A549 (cell line): ENCODE measurements around the gene TGM4.

ENCODE experiments used
- CTCF ChIP-seq: fragments of >200 bp; sonication (Bioruptor Twin); formaldehyde crosslinking; IDR thresholded peaks from 3 replicates; pipeline ENCODE4 v1.5.1; 2016
- EP300 ChIP-seq, 2 experiments: fragments of >200 bp; sonication (Bioruptor Twin); formaldehyde crosslinking; IDR thresholded peaks; 2 replicates in 1 of 2; 3 replicates in 1 of 2; pipeline ENCODE4 v1.6.1; 2016 to 2017
- NFE2L2 ChIP-seq: fragments of 150-350 bp; conservative IDR thresholded peaks from 2 replicates; pipeline ENCODE4 v1.6.1; 2014; ENCODE audit warnings: low read length
- POLR2A ChIP-seq: IDR thresholded peaks from 2 replicates; pipeline ENCODE4 v1.6.1; 2012; ENCODE audit warnings: mild to moderate bottlenecking, low read length
- ZFP36 ChIP-seq: fragments of 450-650 bp; IDR thresholded peaks from 2 replicates; pipeline ENCODE4 v1.6.1; 2014; ENCODE audit warnings: borderline replicate concordance; ENCODE audit not compliant: partially characterized antibody
- ZNF302 ChIP-seq: fragments of 250-450 bp; sonication (Bioruptor Pico); IDR thresholded peaks from 2 replicates; pipeline ENCODE4 v1.9.0; 2021; ENCODE audit warnings: inconsistent platforms, mild to moderate bottlenecking, moderate library complexity

GRCh38 chr3:44958386-44958785 is 84.0 kb downstream of the TGM4 start:
- no peak for TF ChIP-seq CTCF
- no peak for TF ChIP-seq EP300 (IDR thresholded peaks at IDR 0.05)
- no peak for TF ChIP-seq NFE2L2
- no peak for TF ChIP-seq ZFP36
- TF ChIP-seq ZNF302 (CRISPR knock-in tag) = no peak
- TF ChIP-seq POLR2A = no peak
